Fibroblast of skin of left quadriceps (primary cell): Measurements from ENCODE around the gene ABHD14A.

Experiments used
- DNase-seq, 2 experiments: peaks; one replicate each; pipeline ENCODE4 v3.0.0-alpha.2; 2013; ENCODE audit warnings: low read depth in 2 of 2

ABHD14A gene

GRCh38 chr3:51941463-51941797 lies 33.4 kb upstream of the ABHD14A start:
- no peak for DNase-seq

GRCh38 chr3:51941798-51942602 lies 32.9 kb upstream of the ABHD14A start, which contains the start of the genes PARP3 and RRP9:
PARP3 (plus strand) TSS chr3:51942363; CDS start chr3:51943356, 993 bp downstream.
RRP9 (minus strand) TSS chr3:51941904; CDS start chr3:51941867, 37 bp downstream.
- peak; percentile 99 to 100 for DNase-seq

- no peak for DNase-seq
Observed at GRCh38 chr3:51942603-51943450, 32.0 kb upstream of the ABHD14A start.

- no peak for DNase-seq
Observed at GRCh38 chr3:51943451-51944391, 31.1 kb upstream of the ABHD14A start.

- no peak for DNase-seq
Observed at GRCh38 chr3:51944451-51945021, 30.3 kb upstream of the ABHD14A start.

- no peak for DNase-seq
Observed at GRCh38 chr3:51945031-51945840, 29.6 kb upstream of the ABHD14A start.

- DNase-seq: no peak
Observed at GRCh38 chr3:51945926-51946705, 28.7 kb upstream of the ABHD14A start.

- no peak for DNase-seq
Observed at GRCh38 chr3:51946796-51947195, 28.1 kb upstream of the ABHD14A start.

- no peak for DNase-seq
Observed at GRCh38 chr3:51947215-51947900, 27.5 kb upstream of the ABHD14A start.

GRCh38 chr3:51948016-51948580 lies 26.8 kb upstream of the ABHD14A start:
- DNase-seq: no peak

GRCh38 chr3:51949121-51949520 lies 25.7 kb upstream of the ABHD14A start:
- DNase-seq: no peak

GRCh38 chr3:51950899-51951298 lies 24.0 kb upstream of the ABHD14A start:
- DNase-seq: no peak

- DNase-seq: peak in 1 of 2 experiments; percentile 37
Observed at GRCh38 chr3:51953445-51953844, 21.4 kb upstream of the ABHD14A start.

- DNase-seq: no peak
Observed at GRCh38 chr3:51954105-51954504, 20.8 kb upstream of the ABHD14A start.

- DNase-seq: no peak
Observed at GRCh38 chr3:51954713-51955112, 20.2 kb upstream of the ABHD14A start.

GRCh38 chr3:51955175-51955892 lies 19.5 kb upstream of the ABHD14A start, which contains the start of gene GPR62:
GPR62 (plus strand) TSS chr3:51955381; CDS start chr3:51955653, 272 bp downstream.
- no peak for DNase-seq

GRCh38 chr3:51955893-51956770 lies 18.7 kb upstream of the ABHD14A start:
- no peak for DNase-seq
